ENCODE measurements around the gene ATMIN.

DNA sequence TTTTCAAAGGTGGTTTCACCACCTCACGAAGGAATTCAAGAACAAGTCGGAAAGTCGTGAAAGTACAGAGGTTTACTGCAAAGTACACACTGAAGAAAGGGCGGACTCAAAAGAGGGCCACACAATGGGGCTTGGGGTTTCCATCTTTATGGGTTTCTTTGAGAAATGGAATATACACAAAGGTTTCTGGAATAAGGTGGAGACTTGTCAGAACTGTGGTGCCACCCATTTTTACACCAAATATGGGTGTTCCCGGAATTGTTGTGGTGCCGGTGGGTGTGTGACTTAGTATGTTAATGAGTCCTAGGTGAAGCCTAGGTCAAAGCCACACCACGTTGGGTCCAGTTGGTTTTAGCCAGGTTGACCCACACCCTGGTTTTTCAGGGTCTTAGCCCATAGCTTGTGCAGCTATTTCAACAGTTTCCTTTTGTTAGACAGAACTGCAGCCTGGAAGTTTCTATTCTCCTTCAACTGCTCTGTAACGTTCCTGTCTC is 61.1 kb downstream of the ATMIN start:
- TF ChIP-seq, protein P1, sequence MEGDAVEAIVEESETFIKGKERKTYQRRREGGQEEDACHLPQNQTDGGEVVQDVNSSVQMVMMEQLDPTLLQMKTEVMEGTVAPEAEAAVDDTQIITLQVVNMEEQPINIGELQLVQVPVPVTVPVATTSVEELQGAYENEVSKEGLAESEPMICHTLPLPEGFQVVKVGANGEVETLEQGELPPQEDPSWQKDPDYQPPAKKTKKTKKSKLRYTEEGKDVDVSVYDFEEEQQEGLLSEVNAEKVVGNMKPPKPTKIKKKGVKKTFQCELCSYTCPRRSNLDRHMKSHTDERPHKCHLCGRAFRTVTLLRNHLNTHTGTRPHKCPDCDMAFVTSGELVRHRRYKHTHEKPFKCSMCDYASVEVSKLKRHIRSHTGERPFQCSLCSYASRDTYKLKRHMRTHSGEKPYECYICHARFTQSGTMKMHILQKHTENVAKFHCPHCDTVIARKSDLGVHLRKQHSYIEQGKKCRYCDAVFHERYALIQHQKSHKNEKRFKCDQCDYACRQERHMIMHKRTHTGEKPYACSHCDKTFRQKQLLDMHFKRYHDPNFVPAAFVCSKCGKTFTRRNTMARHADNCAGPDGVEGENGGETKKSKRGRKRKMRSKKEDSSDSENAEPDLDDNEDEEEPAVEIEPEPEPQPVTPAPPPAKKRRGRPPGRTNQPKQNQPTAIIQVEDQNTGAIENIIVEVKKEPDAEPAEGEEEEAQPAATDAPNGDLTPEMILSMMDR (IDR thresholded peaks at IDR 0.05), result no peak
- no peak for TF ChIP-seq ZFX (IDR thresholded peaks at IDR 0.05; ENCODE audit: borderline replicate concordance)
